ENCODE results near the gene KTI12. TPM values are rescaled to one million over a fixed set of nuclear protein-coding genes. Genes with fewer than 3 reads are reported as not detected.

The KTI12 gene
- total and polyA plus RNA-seq, 4 donors = 4.1 to 7.7 (median 5.8) TPM

GRCh38 chr1:52037402-52037814, 3.8 kb upstream of the KTI12 start (continued):
- no peak for TF ChIP-seq REST (IDR thresholded peaks at IDR 0.05)

GRCh38 chr1:52034050-52034384, 407 bp upstream of the KTI12 start:
- Histone ChIP-seq H3K4me1 (ENCODE audit: control insufficient read depth in 4 of 4, insufficient read depth in 4 of 4, low read length in 3 of 4) (peaks cover 8 to 36% (median 28%) of the 10 kb centered on the region in 4 donors), H3K4me3 (ENCODE audit: low read depth in 1 of 3, low read length in 3 of 3) (peak overlapping the region; percentile 82 to 99 (median 97)), H3K9ac (ENCODE audit: low read depth in 1 of 2, low read length in 2 of 2) (no peak overlapping the region), H3K9me3 (ENCODE audit: control insufficient read depth in 4 of 4, low read length in 3 of 4) (no peaks in the 10 kb centered on the region), H3K27me3 (ENCODE audit: control insufficient read depth in 4 of 4, insufficient read depth in 4 of 4, low read length in 3 of 4) (no peaks in the 10 kb centered on the region), H3K27ac (ENCODE audit: low read depth in 1 of 2, low read length in 2 of 2) (peak overlapping the region; percentile 90 to 92), H3K36me3 (ENCODE audit: control insufficient read depth in 4 of 4, insufficient read depth in 3 of 4, low read depth in 1 of 4, low read length in 3 of 4) (peaks cover 0 to 5% (median 1%) of the 10 kb centered on the region in 4 donors)
- TF ChIP-seq ATF3 (IDR thresholded peaks at IDR 0.05) = no peak
- TF ChIP-seq RXRA (IDR thresholded peaks at IDR 0.05) = no peak
- no peak for TF ChIP-seq JUND (IDR thresholded peaks at IDR 0.05)
- TF ChIP-seq, protein P1, sequence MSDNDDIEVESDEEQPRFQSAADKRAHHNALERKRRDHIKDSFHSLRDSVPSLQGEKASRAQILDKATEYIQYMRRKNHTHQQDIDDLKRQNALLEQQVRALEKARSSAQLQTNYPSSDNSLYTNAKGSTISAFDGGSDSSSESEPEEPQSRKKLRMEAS (IDR thresholded peaks at IDR 0.05) = no peak
- no peak for TF ChIP-seq FOXA1 (IDR thresholded peaks at IDR 0.05)
- no peak for TF ChIP-seq GABPA (IDR thresholded peaks at IDR 0.05 in 1 of 2, conservative IDR thresholded peaks at IDR 0.05 in 1 of 2)
- TF ChIP-seq HNF4A (conservative IDR thresholded peaks at IDR 0.05) = no peak
- TF ChIP-seq RAD21 (IDR thresholded peaks at IDR 0.05) = no peak
- TF ChIP-seq, protein P2, sequence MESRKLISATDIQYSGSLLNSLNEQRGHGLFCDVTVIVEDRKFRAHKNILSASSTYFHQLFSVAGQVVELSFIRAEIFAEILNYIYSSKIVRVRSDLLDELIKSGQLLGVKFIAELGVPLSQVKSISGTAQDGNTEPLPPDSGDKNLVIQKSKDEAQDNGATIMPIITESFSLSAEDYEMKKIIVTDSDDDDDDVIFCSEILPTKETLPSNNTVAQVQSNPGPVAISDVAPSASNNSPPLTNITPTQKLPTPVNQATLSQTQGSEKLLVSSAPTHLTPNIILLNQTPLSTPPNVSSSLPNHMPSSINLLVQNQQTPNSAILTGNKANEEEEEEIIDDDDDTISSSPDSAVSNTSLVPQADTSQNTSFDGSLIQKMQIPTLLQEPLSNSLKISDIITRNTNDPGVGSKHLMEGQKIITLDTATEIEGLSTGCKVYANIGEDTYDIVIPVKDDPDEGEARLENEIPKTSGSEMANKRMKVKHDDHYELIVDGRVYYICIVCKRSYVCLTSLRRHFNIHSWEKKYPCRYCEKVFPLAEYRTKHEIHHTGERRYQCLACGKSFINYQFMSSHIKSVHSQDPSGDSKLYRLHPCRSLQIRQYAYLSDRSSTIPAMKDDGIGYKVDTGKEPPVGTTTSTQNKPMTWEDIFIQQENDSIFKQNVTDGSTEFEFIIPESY (IDR thresholded peaks at IDR 0.05) = no peak
- no peak for TF ChIP-seq YY1 (IDR thresholded peaks at IDR 0.05)
- TF ChIP-seq REST (IDR thresholded peaks at IDR 0.05) = no peak
- no peak for TF ChIP-seq SP1 (IDR thresholded peaks at IDR 0.05)
- TF ChIP-seq FOXA2 (IDR thresholded peaks at IDR 0.05) = no peak
- DNase-seq (ENCODE audit: low spot score) = no peak
- 94% methylated on average over 2 of the region's 2 CpGs for WGBS

All from liver (tissue), 9 donors.